Endothelial cell of umbilical vein (primary cell): Measurements from ENCODE around the gene ALDOC. TPM values are rescaled to one million over a fixed set of nuclear protein-coding genes. Genes with fewer than 3 reads are reported as not detected.

ENCODE experiments used
- BruUV-seq: library from RNA; stranded (reverse); fragments of 400-500 nt; replicated peaks from 2 replicates; lab custom pipeline; 2021; lab: Mats Ljungman, UMichigan
- CTCF ChIA-PET: fragments of 300-600, 350-600 bp; sonication (Branson Sonifier 250); formaldehyde crosslinking; loops from one replicate; lab custom pipeline; 2021; ENCODE audit warnings: antibody characterized with exemption, inconsistent platforms; lab: Charles Lee
- POLR2A ChIA-PET: fragments of 300-600, 350-600 bp; sonication (Branson Sonifier 250); formaldehyde crosslinking; loops from one replicate; lab custom pipeline; 2021; ENCODE audit warnings: antibody characterized with exemption, inconsistent platforms; lab: Charles Lee
- DNase-seq: peaks from one replicate; pipeline ENCODE4 v3.0.0-alpha.2; 2011; ENCODE audit warnings: low read depth, low spot score
- FAIRE-seq: peaks from 2 replicates; lab custom pipeline; 2011; peaks lifted over from hg19 to GRCh38; lab: Jason Lieb, UNC
- H2AFZ ChIP-seq: 2 replicates; pipeline ENCODE4 v1.6.0; 2012; ENCODE audit warnings: low read depth, low read length, control low read depth, inconsistent platforms
- H3K27ac ChIP-seq: 2 replicates; pipeline ENCODE4 v1.5.1; 2011; ENCODE audit warnings: low read depth, mild to moderate bottlenecking, control low read depth, low read length, moderate library complexity; ENCODE audit not compliant: insufficient read depth
- H3K27me3 ChIP-seq, 2 experiments: 2 replicates each; pipeline versions ENCODE4 v1.6.0 to v1.6.1; 2011; ENCODE audit warnings: low read length in 2 of 2, mixed read lengths in 1 of 2; ENCODE audit not compliant: control insufficient read depth in 2 of 2, insufficient read depth in 2 of 2
- H3K36me3 ChIP-seq, 2 experiments: 2 replicates in 1 of 2; 3 replicates in 1 of 2; pipeline ENCODE4 v1.5.1; 2011; ENCODE audit warnings: low read length in 2 of 2, mild to moderate bottlenecking in 1 of 2, moderate library complexity in 1 of 2; ENCODE audit not compliant: control insufficient read depth in 2 of 2, insufficient read depth in 2 of 2; ENCODE audit errors: extremely low read depth in 1 of 2
- H3K4me1 ChIP-seq: 3 replicates; pipeline ENCODE4 v1.5.1; 2011; ENCODE audit warnings: mild to moderate bottlenecking, low read length; ENCODE audit not compliant: control insufficient read depth, insufficient read depth; ENCODE audit errors: extremely low read depth
- H3K4me2 ChIP-seq: 2 replicates; pipeline ENCODE4 v1.6.1; 2011; ENCODE audit warnings: low read length, control low read depth, mixed read lengths; ENCODE audit not compliant: insufficient read depth
- H3K4me3 ChIP-seq, 3 experiments: fragments of 200-600 bp in 1 of 3; sonication (generic), shearing (Covaris generic) in 1 of 3; replicated peaks in 1 of 3; 2 replicates each; pipeline ENCODE4 v1.5.1; 2011 to 2016; ENCODE audit warnings: control low read depth in 3 of 3, low read length in 3 of 3, mild to moderate bottlenecking in 2 of 3, inconsistent platforms in 1 of 3, low read depth in 1 of 3, moderate library complexity in 1 of 3; ENCODE audit not compliant: insufficient read depth in 1 of 3
- H3K79me2 ChIP-seq: 2 replicates; pipeline ENCODE4 v1.6.0; 2012; ENCODE audit warnings: low read length, inconsistent platforms; ENCODE audit not compliant: control insufficient read depth, insufficient read depth
- H3K9ac ChIP-seq: replicated peaks from 2 replicates; pipeline ENCODE3; 2011; ENCODE audit warnings: low read length, control low read depth; ENCODE audit not compliant: insufficient read depth; ENCODE audit errors: extremely low read depth
- H3K9me1 ChIP-seq: replicated peaks from 3 replicates; pipeline ENCODE4 v1.6.0; 2011; ENCODE audit warnings: mild to moderate bottlenecking, low read length; ENCODE audit not compliant: control insufficient read depth, insufficient read depth; ENCODE audit errors: extremely low read depth
- H3K9me3 ChIP-seq: replicated peaks from 2 replicates; pipeline ENCODE4 v1.5.1; 2012; ENCODE audit warnings: low read length, inconsistent platforms; ENCODE audit not compliant: control insufficient read depth, insufficient read depth
- H4K20me1 ChIP-seq: replicated peaks from 2 replicates; pipeline ENCODE3; 2011; ENCODE audit warnings: mild to moderate bottlenecking, low read length; ENCODE audit not compliant: control insufficient read depth, insufficient read depth; ENCODE audit errors: extremely low read depth
- CTCF ChIP-seq, 2 donors: IDR thresholded peaks; 1 replicate in 1 of 2; 2 replicates in 1 of 2; pipeline ENCODE4 v1.5.1; 2011; ENCODE audit warnings: low read length in 2 of 2, mild to moderate bottlenecking in 2 of 2, moderate library complexity in 2 of 2, control low read depth in 1 of 2, inconsistent platforms in 1 of 2, low read depth in 1 of 2; ENCODE audit not compliant: insufficient read depth in 1 of 2; ENCODE audit errors: extremely low read depth in 1 of 2
- EZH2 ChIP-seq: IDR thresholded peaks from 2 replicates; pipeline ENCODE4 v1.6.1; 2012; ENCODE audit warnings: borderline replicate concordance, low read depth, mild to moderate bottlenecking, moderate library complexity, low read length, inconsistent platforms; ENCODE audit not compliant: severe bottlenecking
- FOS ChIP-seq: IDR thresholded peaks from 2 replicates; pipeline ENCODE4 v1.6.1; 2011; ENCODE audit warnings: mild to moderate bottlenecking, low read length, moderate library complexity, borderline replicate concordance; ENCODE audit not compliant: insufficient read depth
- GATA2 ChIP-seq: IDR thresholded peaks from 2 replicates; pipeline ENCODE4 v1.7.0; 2011; ENCODE audit warnings: low read depth, mild to moderate bottlenecking, moderate library complexity, mixed read lengths, low read length; ENCODE audit not compliant: insufficient read length, insufficient read depth
- JUN ChIP-seq: IDR thresholded peaks from 2 replicates; pipeline ENCODE4 v1.6.1; 2011; ENCODE audit warnings: borderline replicate concordance, low read depth; ENCODE audit not compliant: insufficient read length, insufficient read depth
- MAX ChIP-seq: IDR thresholded peaks from 2 replicates; pipeline ENCODE4 v1.6.1; 2011; ENCODE audit not compliant: insufficient read depth, insufficient read length
- MYC ChIP-seq: IDR thresholded peaks from one replicate; pipeline ENCODE4 v1.6.1; 2011; ENCODE audit warnings: mild to moderate bottlenecking, low read depth, low read length
- POLR2A ChIP-seq: IDR thresholded peaks from 2 replicates; pipeline ENCODE4 v1.6.1; 2012; ENCODE audit warnings: low read depth, mild to moderate bottlenecking, control low read depth, low read length
- POLR2AphosphoS5 ChIP-seq: IDR thresholded peaks from 2 replicates; pipeline ENCODE4 v1.6.1; 2012; ENCODE audit warnings: low read depth, mild to moderate bottlenecking, control low read depth, low read length, moderate library complexity; ENCODE audit not compliant: insufficient read depth
- dilution Hi-C: fragments of 300-500 bp; cut with MboI; formaldehyde crosslinking; loops from one replicate; pipeline ENCODE4 v1.15.0; 2019; ENCODE audit warnings: low sequenced_read_pairs; ENCODE audit not compliant: extremely low pct_ligation_motif_present
- intact Hi-C: fragments of 100-400 bp; cut with micrococcal nuclease; formaldehyde crosslinking; loops from one replicate; pipeline ENCODE4 v1.10.0; 2022
- polyA plus RNA-seq, 4 experiments: library from polyadenylated mRNA; depleted of rRNA in 3 of 4; stranded (reverse) in 3 of 4; unstranded in 1 of 4; fragments of >200 nt; gene quantifications; 2 replicates each; pipeline versions ENCODE4 v1.2.1 to v1.2.3, GENCODE V29; 2011 to 2012; ENCODE audit warnings: missing spikeins in 1 of 4
- total RNA-seq: library from RNA; stranded (reverse); gene quantifications from 2 replicates; pipeline ENCODE4 v1.2.3, GENCODE V29; 2021

The ALDOC gene
- total and polyA plus RNA-seq, 2 donors (not counting 3 experiments of a cell fraction or from before 2014, with no cell fraction given), result 7.2 to 18.9 TPM

GRCh38 chr17:28523876-28524275, 52.8 kb downstream of the ALDOC start:
- Histone ChIP-seq H3K4me3 (no peak overlapping the region), H4K20me1 (no peaks in the 10 kb centered on the region), H2AFZ (no peak overlapping the region), H3K27ac (no peak overlapping the region), H3K79me2 (no peaks in the 10 kb centered on the region), H3K4me1 (no peaks in the 10 kb centered on the region), H3K27me3 (no peaks in the 10 kb centered on the region), H3K4me2 (no peak overlapping the region), H3K9ac (no peak overlapping the region), H3K9me3 (no peaks in the 10 kb centered on the region), H3K9me1 (no peaks in the 10 kb centered on the region), H3K36me3 (no peaks in the 10 kb centered on the region)
- ChIA-PET POLR2A (no interaction called here), CTCF (no interaction called here)
- no peak for TF ChIP-seq MYC
- TF ChIP-seq POLR2A, result no peak
- no peak for TF ChIP-seq JUN
- TF ChIP-seq POLR2AphosphoS5, result no peak
- no peak for TF ChIP-seq FOS
- no peak for TF ChIP-seq CTCF (IDR thresholded peaks at IDR 0.05; ENCODE audit: extremely low read depth in 1 of 2, insufficient read depth in 1 of 2, low read depth in 1 of 2, low read length in 2 of 2)
- TF ChIP-seq MAX, result no peak
- no peak for TF ChIP-seq EZH2
- no peak for TF ChIP-seq GATA2
- no peak for FAIRE-seq
- no TSS peak for BruUV-seq
- intact Hi-C loops (no loop called here), dilution Hi-C loops (no loop called here)
- DNase-seq, result no peak
